ENCODE data around the gene MUC4. TPM values are rescaled to one million over a fixed set of nuclear protein-coding genes. Genes with fewer than 3 reads are reported as not detected.

The MUC4 gene
- total RNA-seq, 2 experiments from 2014 or later = 0.15 to 0.24 TPM

GRCh38 chr3:195768831-195769303 lies 42.9 kb downstream of the MUC4 start:
- ChIA-PET CTCF (no interaction called here), POLR2A (no interaction called here)
- no peak overlapping the region for H3K4me3 Mint-ChIP-seq
- peaks cover 4% of the 10 kb centered on the region for H3K27me3 Mint-ChIP-seq
- intact Hi-C loops (cut with micrococcal nuclease) = no loop called here
- no peaks in the 10 kb centered on the region for H3K36me3 Mint-ChIP-seq
- H3K9me3 Mint-ChIP-seq = no peaks in the 10 kb centered on the region
- no peaks in the 10 kb centered on the region for H3K4me1 Mint-ChIP-seq (ENCODE audit: low read depth)
- DNase-seq = no peak
- H3K27ac Mint-ChIP-seq = no peak overlapping the region

- no peak for DNase-seq
- intact Hi-C loops (cut with micrococcal nuclease) = no loop called here
- ChIA-PET CTCF (no interaction called here), POLR2A (no interaction called here)
- H3K27me3 Mint-ChIP-seq = peaks cover 8% of the 10 kb centered on the region
- H3K4me1 Mint-ChIP-seq (ENCODE audit: low read depth) = no peaks in the 10 kb centered on the region
- no peaks in the 10 kb centered on the region for H3K36me3 Mint-ChIP-seq
- no peak overlapping the region for H3K27ac Mint-ChIP-seq
- H3K4me3 Mint-ChIP-seq = no peak overlapping the region
- no peaks in the 10 kb centered on the region for H3K9me3 Mint-ChIP-seq
Measured at GRCh38 chr3:195768414-195768813, 43.3 kb downstream of the MUC4 start.

DNA sequence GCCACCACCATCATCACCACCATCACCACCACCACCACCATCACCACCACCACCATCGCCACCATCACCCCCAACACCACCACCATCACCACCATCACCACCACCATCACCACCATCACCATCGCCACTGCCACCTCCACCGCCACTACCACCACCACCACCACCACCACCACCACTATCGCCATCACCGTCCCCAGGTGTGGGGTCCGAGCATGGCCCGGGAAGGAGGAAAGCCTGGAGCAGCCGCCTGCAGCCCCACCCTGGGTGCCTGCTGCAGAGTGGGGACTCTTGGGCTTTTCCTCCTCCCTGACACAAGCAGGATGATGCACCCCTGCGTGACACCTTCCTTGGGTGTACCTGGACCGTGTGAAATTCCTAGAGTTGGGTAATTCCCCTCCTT lies 43.9 kb downstream of the MUC4 start:
- intact Hi-C loops (cut with micrococcal nuclease) = no loop called here
- no peaks in the 10 kb centered on the region for H3K4me1 Mint-ChIP-seq (ENCODE audit: low read depth)
- CTCF ChIA-PET = no interaction called here
- H3K36me3 Mint-ChIP-seq = no peaks in the 10 kb centered on the region
- POLR2A ChIA-PET = no interaction called here
- H3K27ac Mint-ChIP-seq = no peak overlapping the region
- no peak overlapping the region for H3K4me3 Mint-ChIP-seq
- no peaks in the 10 kb centered on the region for H3K9me3 Mint-ChIP-seq
- H3K27me3 Mint-ChIP-seq = peaks cover 13% of the 10 kb centered on the region
- DNase-seq = no peak

DNA sequence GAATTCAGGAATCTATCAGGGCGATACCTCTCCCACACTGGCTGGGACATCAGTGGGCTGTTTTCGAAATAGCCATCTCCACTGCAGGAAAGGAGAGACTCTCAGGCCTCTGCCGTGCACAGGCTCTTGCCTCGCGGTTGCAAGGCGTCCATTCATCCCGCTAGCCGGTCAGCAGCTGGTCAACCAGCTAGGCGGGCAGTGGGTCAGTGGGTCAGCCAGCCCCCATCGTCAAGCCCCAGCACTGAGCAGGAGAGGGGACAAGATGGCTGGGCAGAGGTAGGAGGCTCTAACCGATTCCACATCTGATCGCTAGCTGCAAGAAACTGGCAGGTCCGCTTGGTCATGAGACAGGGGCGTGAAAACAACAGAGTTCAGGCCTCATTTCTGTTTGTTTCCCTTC lies 45.1 kb downstream of the MUC4 start:
- ChIA-PET CTCF (no interaction called here), POLR2A (no interaction called here)
- Mint-ChIP-seq H3K27ac (no peak overlapping the region), H3K9me3 (no peaks in the 10 kb centered on the region), H3K4me3 (no peak overlapping the region), H3K4me1 (ENCODE audit: low read depth) (peaks cover 2% of the 10 kb centered on the region), H3K36me3 (no peaks in the 10 kb centered on the region), H3K27me3 (peaks cover 15% of the 10 kb centered on the region)
- no peak for DNase-seq
- intact Hi-C loops (cut with micrococcal nuclease) = no loop called here

GRCh38 chr3:195764961-195765706 lies 46.6 kb downstream of the MUC4 start:
- no peak for DNase-seq
- H3K36me3 Mint-ChIP-seq = no peaks in the 10 kb centered on the region
- H3K27ac Mint-ChIP-seq = no peak overlapping the region
- no peak overlapping the region for H3K4me3 Mint-ChIP-seq
- no peaks in the 10 kb centered on the region for H3K9me3 Mint-ChIP-seq
- peaks cover 2% of the 10 kb centered on the region for H3K4me1 Mint-ChIP-seq (ENCODE audit: low read depth)
- ChIA-PET POLR2A (no interaction called here), CTCF (no interaction called here)
- intact Hi-C loops (cut with micrococcal nuclease) = no loop called here
- H3K27me3 Mint-ChIP-seq = peaks cover 27% of the 10 kb centered on the region

GRCh38 chr3:195763843-195764825 lies 47.6 kb downstream of the MUC4 start:
- peaks cover 35% of the 10 kb centered on the region for H3K27me3 Mint-ChIP-seq
- intact Hi-C loops (cut with micrococcal nuclease) = no loop called here
- peaks cover 2% of the 10 kb centered on the region for H3K4me1 Mint-ChIP-seq (ENCODE audit: low read depth)
- DNase-seq = no peak
- no peaks in the 10 kb centered on the region for H3K36me3 Mint-ChIP-seq
- H3K27ac Mint-ChIP-seq = no peak overlapping the region
- no peaks in the 10 kb centered on the region for H3K9me3 Mint-ChIP-seq
- ChIA-PET CTCF (no interaction called here), POLR2A (no interaction called here)
- H3K4me3 Mint-ChIP-seq = no peak overlapping the region

- H3K36me3 Mint-ChIP-seq = no peaks in the 10 kb centered on the region
- CTCF ChIA-PET = no interaction called here
Measured at GRCh38 chr3:195763076-195763830, 48.5 kb downstream of the MUC4 start.

DNA sequence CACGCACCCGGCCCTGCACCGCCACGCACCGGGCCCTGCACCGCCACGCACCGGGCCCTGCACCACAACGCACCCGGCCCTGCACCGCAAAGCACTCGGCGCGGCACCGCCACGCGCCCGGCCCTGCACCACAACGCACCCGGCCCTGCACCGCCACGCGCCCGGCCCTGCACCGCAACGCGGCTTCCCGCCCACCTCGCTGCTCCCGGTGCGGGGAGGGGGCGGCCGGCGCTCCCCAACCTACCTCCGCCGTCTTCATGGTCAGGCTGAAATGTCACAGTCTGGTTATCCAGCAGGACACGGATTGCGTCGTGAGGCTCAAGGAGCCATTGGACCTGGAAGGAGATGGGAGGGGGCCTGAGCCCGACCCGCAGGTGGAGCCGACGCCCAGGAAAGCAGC lies 49.1 kb downstream of the MUC4 start:
- H3K27me3 Mint-ChIP-seq = peaks cover 42% of the 10 kb centered on the region
- H3K9me3 Mint-ChIP-seq = no peaks in the 10 kb centered on the region
- intact Hi-C loops (cut with micrococcal nuclease) = no loop called here
- DNase-seq = no peak
- ChIA-PET CTCF (no interaction called here), POLR2A (no interaction called here)
- H3K27ac Mint-ChIP-seq = no peak overlapping the region
- H3K4me3 Mint-ChIP-seq = no peak overlapping the region
- peaks cover 2% of the 10 kb centered on the region for H3K4me1 Mint-ChIP-seq (ENCODE audit: low read depth)
- H3K36me3 Mint-ChIP-seq = no peaks in the 10 kb centered on the region

More at GRCh38 chr3:195763076-195763830, 48.5 kb downstream of the MUC4 start:
- POLR2A ChIA-PET = no interaction called here
- no peaks in the 10 kb centered on the region for H3K9me3 Mint-ChIP-seq
- no peak overlapping the region for H3K27ac Mint-ChIP-seq
- intact Hi-C loops (cut with micrococcal nuclease) = no loop called here
- H3K4me3 Mint-ChIP-seq = no peak overlapping the region
- H3K4me1 Mint-ChIP-seq (ENCODE audit: low read depth) = peaks cover 2% of the 10 kb centered on the region
- peaks cover 38% of the 10 kb centered on the region for H3K27me3 Mint-ChIP-seq
- DNase-seq = no peak

DNA sequence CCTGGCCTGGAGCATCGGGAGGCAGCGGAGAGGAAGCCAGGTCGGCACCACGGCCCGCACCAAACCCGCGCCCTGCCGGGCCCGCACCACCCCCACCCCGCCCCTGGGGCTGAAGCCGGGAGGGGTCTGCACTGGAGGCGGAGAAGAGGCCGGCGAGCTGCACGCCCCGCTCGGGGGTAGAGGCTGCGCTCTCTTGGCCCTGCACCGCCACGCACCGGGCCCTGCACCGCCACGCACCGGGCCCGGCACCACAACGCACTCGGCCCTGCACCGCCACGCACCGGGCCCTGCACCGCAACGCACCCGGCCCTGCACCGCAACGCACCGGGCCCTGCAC lies 49.5 kb downstream of the MUC4 start:
- POLR2A ChIA-PET = no interaction called here
- intact Hi-C loops (cut with micrococcal nuclease) = no loop called here

GRCh38 chr3:195761567-195762248 lies 50.0 kb downstream of the MUC4 start:
- H3K4me3 Mint-ChIP-seq = no peak overlapping the region
- H3K27ac Mint-ChIP-seq = no peak overlapping the region
- no peaks in the 10 kb centered on the region for H3K36me3 Mint-ChIP-seq
- H3K27me3 Mint-ChIP-seq = peaks cover 44% of the 10 kb centered on the region
- ChIA-PET CTCF (no interaction called here), POLR2A (no interaction called here)
- intact Hi-C loops (cut with micrococcal nuclease) = no loop called here
- H3K4me1 Mint-ChIP-seq (ENCODE audit: low read depth) = peaks cover 6% of the 10 kb centered on the region
- no peaks in the 10 kb centered on the region for H3K9me3 Mint-ChIP-seq
- no peak for DNase-seq

More for the DNA sequence above, 49.5 kb downstream of the MUC4 start:
- Mint-ChIP-seq H3K9me3 (no peaks in the 10 kb centered on the region), H3K27me3 (peaks cover 42% of the 10 kb centered on the region), H3K36me3 (no peaks in the 10 kb centered on the region), H3K4me1 (ENCODE audit: low read depth) (peaks cover 2% of the 10 kb centered on the region), H3K27ac (no peak overlapping the region), H3K4me3 (no peak overlapping the region)
- DNase-seq = no peak
- CTCF ChIA-PET = no interaction called here

GRCh38 chr3:195761123-195761566 lies 50.6 kb downstream of the MUC4 start:
- Mint-ChIP-seq H3K9me3 (no peaks in the 10 kb centered on the region), H3K4me3 (no peak overlapping the region), H3K4me1 (ENCODE audit: low read depth) (peaks cover 10% of the 10 kb centered on the region), H3K27ac (no peak overlapping the region), H3K36me3 (no peaks in the 10 kb centered on the region), H3K27me3 (peaks cover 44% of the 10 kb centered on the region)
- CTCF ChIA-PET = no interaction called here
- intact Hi-C loops (cut with micrococcal nuclease) = no loop called here
- POLR2A ChIA-PET = no interaction called here
- DNase-seq = no peak

Measured in activated CD4-positive, alpha-beta memory T cell treated with anti-CD3 and anti-CD28 coated beads for 36 hours (primary cell).